IPS-11a (cell line): ENCODE data around the gene ADCY6.

Experiments used
- H3K4me3 ChIP-seq: one replicate; pipeline ENCODE4 v1.5.1; 2013; ENCODE audit warnings: low read depth, low read length, control low read depth

ADCY6 gene

GRCh38 chr12:48816143-48816854 lies 27.4 kb upstream of the ADCY6 start:
- no peak overlapping the region for H3K4me3 ChIP-seq

- H3K4me3 ChIP-seq = peak overlapping the region; percentile 55
Measured at GRCh38 chr12:48815126-48816110, 26.5 kb upstream of the ADCY6 start.

- H3K4me3 ChIP-seq = peak overlapping the region; percentile 55
Measured at GRCh38 chr12:48814262-48815125, 25.6 kb upstream of the ADCY6 start.

- H3K4me3 ChIP-seq = peak overlapping the region; percentile 55
Measured at GRCh38 chr12:48813465-48814261, 24.8 kb upstream of the ADCY6 start.

- no peak overlapping the region for H3K4me3 ChIP-seq
Measured at GRCh38 chr12:48812389-48812788, 23.5 kb upstream of the ADCY6 start.

GRCh38 chr12:48811437-48812090 lies 22.7 kb upstream of the ADCY6 start:
- H3K4me3 ChIP-seq = no peak overlapping the region

- H3K4me3 ChIP-seq = no peak overlapping the region
Measured at GRCh38 chr12:48810903-48811431, 22.1 kb upstream of the ADCY6 start.

GRCh38 chr12:48807981-48808380 lies 19.1 kb upstream of the ADCY6 start:
- H3K4me3 ChIP-seq = no peak overlapping the region

GRCh38 chr12:48803675-48804074 lies 14.8 kb upstream of the ADCY6 start:
- no peak overlapping the region for H3K4me3 ChIP-seq

GRCh38 chr12:48800971-48801370 lies 12.1 kb upstream of the ADCY6 start:
- no peak overlapping the region for H3K4me3 ChIP-seq

GRCh38 chr12:48800457-48800856 lies 11.6 kb upstream of the ADCY6 start:
- no peak overlapping the region for H3K4me3 ChIP-seq

- H3K4me3 ChIP-seq = no peak overlapping the region
Measured at GRCh38 chr12:48796976-48797375, 8.1 kb upstream of the ADCY6 start.

- no peak overlapping the region for H3K4me3 ChIP-seq
Measured at GRCh38 chr12:48795550-48796455, 6.9 kb upstream of the ADCY6 start.

- H3K4me3 ChIP-seq = no peak overlapping the region
Measured at GRCh38 chr12:48794870-48795269, 6.0 kb upstream of the ADCY6 start.

- no peak overlapping the region for H3K4me3 ChIP-seq
Measured at GRCh38 chr12:48793696-48794095, 4.8 kb upstream of the ADCY6 start.

- H3K4me3 ChIP-seq = peak overlapping the region; percentile 14
Measured at GRCh38 chr12:48789858-48790326, 1.0 kb upstream of the ADCY6 start.

- H3K4me3 ChIP-seq = peak overlapping the region; percentile 83
Measured at GRCh38 chr12:48788524-48788853, 400 bp downstream of the ADCY6 start.

GRCh38 chr12:48787791-48788523 lies 932 bp downstream of the ADCY6 start:
- H3K4me3 ChIP-seq = peak overlapping the region; percentile 83
